ENCODE data around the gene GATA3.

GATA3 gene

GRCh38 chr10:8070440-8070839 is 16.0 kb downstream of the GATA3 start:
- Histone ChIP-seq H3K27me3 (ENCODE audit: control insufficient read depth, insufficient read depth, low read length) (peaks cover 5% of the 10 kb centered on the region; the same call in 1 of the 2 replicates), H3K9ac (ENCODE audit: low read length) (no peak overlapping the region), H3K4me3 (ENCODE audit: low read depth, low read length) (no peak overlapping the region), H3K27ac (ENCODE audit: low read depth, low read length) (no peak overlapping the region), H3K36me3 (ENCODE audit: control insufficient read depth, insufficient read depth, low read length) (peaks cover 2% of the 10 kb centered on the region; the same call in 1 of the 2 replicates), H3K4me1 (ENCODE audit: control insufficient read depth, insufficient read depth, low read length) (peaks cover 9% of the 10 kb centered on the region), H3K9me3 (ENCODE audit: control insufficient read depth, insufficient read depth, low read depth, low read length) (no peaks in the 10 kb centered on the region)

- peaks cover 12% of the 10 kb centered on the region for H3K4me1 ChIP-seq (ENCODE audit: control insufficient read depth, insufficient read depth, low read length)
- H3K9me3 ChIP-seq (ENCODE audit: control insufficient read depth, insufficient read depth, low read depth, low read length) = no peaks in the 10 kb centered on the region
- H3K9ac ChIP-seq (ENCODE audit: low read length) = no peak overlapping the region
- H3K27me3 ChIP-seq (ENCODE audit: control insufficient read depth, insufficient read depth, low read length) = peaks cover 2% of the 10 kb centered on the region; the same call in 1 of the 2 replicates
- H3K36me3 ChIP-seq (ENCODE audit: control insufficient read depth, insufficient read depth, low read length) = peaks cover 2% of the 10 kb centered on the region; the same call in 1 of the 2 replicates
- no peak overlapping the region for H3K27ac ChIP-seq (ENCODE audit: low read depth, low read length)
- no peak overlapping the region for H3K4me3 ChIP-seq (ENCODE audit: low read depth, low read length)
Measured at GRCh38 chr10:8071006-8071405, 16.5 kb downstream of the GATA3 start.

GRCh38 chr10:8071666-8072065 is 17.2 kb downstream of the GATA3 start:
- Histone ChIP-seq H3K4me1 (ENCODE audit: control insufficient read depth, insufficient read depth, low read length) (peaks cover 12% of the 10 kb centered on the region), H3K4me3 (ENCODE audit: low read depth, low read length) (no peak overlapping the region), H3K9ac (ENCODE audit: low read length) (peak overlapping the region; percentile 38), H3K27ac (ENCODE audit: low read depth, low read length) (no peak overlapping the region), H3K27me3 (ENCODE audit: control insufficient read depth, insufficient read depth, low read length) (0 out of 2 replicates have a peak, but pooled peaks cover 2% of the 10 kb centered on the region), H3K9me3 (ENCODE audit: control insufficient read depth, insufficient read depth, low read depth, low read length) (no peaks in the 10 kb centered on the region), H3K36me3 (ENCODE audit: control insufficient read depth, insufficient read depth, low read length) (peaks cover 2% of the 10 kb centered on the region; the same call in 1 of the 2 replicates)

GRCh38 chr10:8072211-8072610 is 17.7 kb downstream of the GATA3 start:
- Histone ChIP-seq H3K4me1 (ENCODE audit: control insufficient read depth, insufficient read depth, low read length) (peaks cover 12% of the 10 kb centered on the region), H3K27me3 (ENCODE audit: control insufficient read depth, insufficient read depth, low read length) (no peaks in the 10 kb centered on the region), H3K36me3 (ENCODE audit: control insufficient read depth, insufficient read depth, low read length) (peaks cover 2% of the 10 kb centered on the region; the same call in 1 of the 2 replicates), H3K9ac (ENCODE audit: low read length) (no peak overlapping the region), H3K9me3 (ENCODE audit: control insufficient read depth, insufficient read depth, low read depth, low read length) (no peaks in the 10 kb centered on the region), H3K4me3 (ENCODE audit: low read depth, low read length) (no peak overlapping the region), H3K27ac (ENCODE audit: low read depth, low read length) (no peak overlapping the region)

GRCh38 chr10:8073691-8074416 is 19.4 kb downstream of the GATA3 start:
- no peak overlapping the region for H3K27ac ChIP-seq (ENCODE audit: low read depth, low read length)
- H3K36me3 ChIP-seq (ENCODE audit: control insufficient read depth, insufficient read depth, low read length) = no peaks in the 10 kb centered on the region
- no peak overlapping the region for H3K4me3 ChIP-seq (ENCODE audit: low read depth, low read length)
- no peaks in the 10 kb centered on the region for H3K27me3 ChIP-seq (ENCODE audit: control insufficient read depth, insufficient read depth, low read length)
- H3K4me1 ChIP-seq (ENCODE audit: control insufficient read depth, insufficient read depth, low read length) = peaks cover 12% of the 10 kb centered on the region
- H3K9ac ChIP-seq (ENCODE audit: low read length) = no peak overlapping the region
- H3K9me3 ChIP-seq (ENCODE audit: control insufficient read depth, insufficient read depth, low read depth, low read length) = no peaks in the 10 kb centered on the region

GRCh38 chr10:8074881-8075280 is 20.4 kb downstream of the GATA3 start:
- H3K9me3 ChIP-seq (ENCODE audit: control insufficient read depth, insufficient read depth, low read depth, low read length) = no peaks in the 10 kb centered on the region
- no peaks in the 10 kb centered on the region for H3K36me3 ChIP-seq (ENCODE audit: control insufficient read depth, insufficient read depth, low read length)
- no peak overlapping the region for H3K4me3 ChIP-seq (ENCODE audit: low read depth, low read length)
- H3K4me1 ChIP-seq (ENCODE audit: control insufficient read depth, insufficient read depth, low read length) = peaks cover 16% of the 10 kb centered on the region
- H3K27ac ChIP-seq (ENCODE audit: low read depth, low read length) = no peak overlapping the region
- H3K9ac ChIP-seq (ENCODE audit: low read length) = no peak overlapping the region
- H3K27me3 ChIP-seq (ENCODE audit: control insufficient read depth, insufficient read depth, low read length) = no peaks in the 10 kb centered on the region

- H3K36me3 ChIP-seq (ENCODE audit: control insufficient read depth, insufficient read depth, low read length) = no peaks in the 10 kb centered on the region
- no peak overlapping the region for H3K4me3 ChIP-seq (ENCODE audit: low read depth, low read length)
- no peak overlapping the region for H3K9ac ChIP-seq (ENCODE audit: low read length)
- no peak overlapping the region for H3K27ac ChIP-seq (ENCODE audit: low read depth, low read length)
- no peaks in the 10 kb centered on the region for H3K9me3 ChIP-seq (ENCODE audit: control insufficient read depth, insufficient read depth, low read depth, low read length)
- H3K27me3 ChIP-seq (ENCODE audit: control insufficient read depth, insufficient read depth, low read length) = no peaks in the 10 kb centered on the region
- peaks cover 16% of the 10 kb centered on the region for H3K4me1 ChIP-seq (ENCODE audit: control insufficient read depth, insufficient read depth, low read length)
Measured at GRCh38 chr10:8075282-8076260, 21.1 kb downstream of the GATA3 start.

GRCh38 chr10:8076933-8077332 is 22.4 kb downstream of the GATA3 start:
- no peaks in the 10 kb centered on the region for H3K27me3 ChIP-seq (ENCODE audit: control insufficient read depth, insufficient read depth, low read length)
- no peaks in the 10 kb centered on the region for H3K9me3 ChIP-seq (ENCODE audit: control insufficient read depth, insufficient read depth, low read depth, low read length)
- H3K9ac ChIP-seq (ENCODE audit: low read length) = no peak overlapping the region
- peaks cover 16% of the 10 kb centered on the region for H3K4me1 ChIP-seq (ENCODE audit: control insufficient read depth, insufficient read depth, low read length)
- no peak overlapping the region for H3K4me3 ChIP-seq (ENCODE audit: low read depth, low read length)
- H3K36me3 ChIP-seq (ENCODE audit: control insufficient read depth, insufficient read depth, low read length) = no peaks in the 10 kb centered on the region
- no peak overlapping the region for H3K27ac ChIP-seq (ENCODE audit: low read depth, low read length)

- Histone ChIP-seq H3K27ac (ENCODE audit: low read depth, low read length) (no peak overlapping the region), H3K4me3 (ENCODE audit: low read depth, low read length) (no peak overlapping the region), H3K4me1 (ENCODE audit: control insufficient read depth, insufficient read depth, low read length) (peaks cover 16% of the 10 kb centered on the region), H3K36me3 (ENCODE audit: control insufficient read depth, insufficient read depth, low read length) (no peaks in the 10 kb centered on the region), H3K27me3 (ENCODE audit: control insufficient read depth, insufficient read depth, low read length) (no peaks in the 10 kb centered on the region), H3K9me3 (ENCODE audit: control insufficient read depth, insufficient read depth, low read depth, low read length) (no peaks in the 10 kb centered on the region), H3K9ac (ENCODE audit: low read length) (no peak overlapping the region)
Measured at GRCh38 chr10:8078027-8078426, 23.5 kb downstream of the GATA3 start.

GRCh38 chr10:8079126-8079525 is 24.6 kb downstream of the GATA3 start:
- Histone ChIP-seq H3K27me3 (ENCODE audit: control insufficient read depth, insufficient read depth, low read length) (no peaks in the 10 kb centered on the region), H3K9ac (ENCODE audit: low read length) (no peak overlapping the region), H3K4me3 (ENCODE audit: low read depth, low read length) (no peak overlapping the region), H3K27ac (ENCODE audit: low read depth, low read length) (no peak overlapping the region), H3K4me1 (ENCODE audit: control insufficient read depth, insufficient read depth, low read length) (peaks cover 16% of the 10 kb centered on the region), H3K36me3 (ENCODE audit: control insufficient read depth, insufficient read depth, low read length) (no peaks in the 10 kb centered on the region), H3K9me3 (ENCODE audit: control insufficient read depth, insufficient read depth, low read depth, low read length) (no peaks in the 10 kb centered on the region)

GRCh38 chr10:8084799-8085198 is 30.3 kb downstream of the GATA3 start:
- Histone ChIP-seq H3K36me3 (ENCODE audit: control insufficient read depth, insufficient read depth, low read length) (no peaks in the 10 kb centered on the region), H3K9me3 (ENCODE audit: control insufficient read depth, insufficient read depth, low read depth, low read length) (no peaks in the 10 kb centered on the region), H3K4me3 (ENCODE audit: low read depth, low read length) (no peak overlapping the region), H3K27me3 (ENCODE audit: control insufficient read depth, insufficient read depth, low read length) (no peaks in the 10 kb centered on the region), H3K4me1 (ENCODE audit: control insufficient read depth, insufficient read depth, low read length) (peaks cover 9% of the 10 kb centered on the region; the same call in 1 of the 2 replicates), H3K9ac (ENCODE audit: low read length) (no peak overlapping the region), H3K27ac (ENCODE audit: low read depth, low read length) (no peak overlapping the region)
